ENCODE measurements around the gene DDX59. TPM values are rescaled to one million over a fixed set of nuclear protein-coding genes. Genes with fewer than 3 reads are reported as not detected.

DDX59 gene
- total RNA-seq, 2 experiments from 2014 or later, result 22.5 to 23.8 TPM

GRCh38 chr1:200666309-200666708 lies 3.4 kb downstream of the DDX59 start:
- ATAC-seq (no peak), DNase-seq (no peak)
- Mint-ChIP-seq H3K4me3 (no peak overlapping the region), H3K4me1 (ENCODE audit: low read depth) (peaks cover 53% of the 10 kb centered on the region), H3K27me3 (no peaks in the 10 kb centered on the region), H3K36me3 (ENCODE audit: low read depth) (peaks cover 34% of the 10 kb centered on the region), H3K27ac (no peak overlapping the region), H3K9me3 (no peaks in the 10 kb centered on the region)
- no peak for TF ChIP-seq CTCF (IDR thresholded peaks at IDR 0.05)
- intact Hi-C loops (cut with micrococcal nuclease), result no loop called here
- CTCF ChIA-PET, result no interaction called here
- POLR2A ChIA-PET, result no interaction called here

- DNase-seq (no peak), ATAC-seq (no peak)
- H3K27ac Mint-ChIP-seq, result no peak overlapping the region
- CTCF ChIA-PET, result no interaction called here
- H3K4me3 Mint-ChIP-seq, result no peak overlapping the region
- intact Hi-C loops (cut with micrococcal nuclease), result no loop called here
- no peak for TF ChIP-seq CTCF (IDR thresholded peaks at IDR 0.05)
- H3K4me1 Mint-ChIP-seq (ENCODE audit: low read depth), result peaks cover 50% of the 10 kb centered on the region
- peaks cover 35% of the 10 kb centered on the region for H3K36me3 Mint-ChIP-seq (ENCODE audit: low read depth)
- H3K9me3 Mint-ChIP-seq, result no peaks in the 10 kb centered on the region
- POLR2A ChIA-PET, result no interaction called here
- no peaks in the 10 kb centered on the region for H3K27me3 Mint-ChIP-seq
These were observed 3.8 kb downstream of the DDX59 start for GRCh38 chr1:200665861-200666260.

GRCh38 chr1:200660719-200661118 lies 9.0 kb downstream of the DDX59 start:
- H3K4me3 Mint-ChIP-seq, result no peak overlapping the region
- ChIA-PET POLR2A (interaction anchor here (3.3 kb wide), 1 partner anchor 9 kb away, joined by 14 read pairs; the partner anchor contains the start of gene DDX59), CTCF (interaction anchor here (1.5 to 1.7 kb wide), 2 partner anchors 9 to 12 kb away, joined by 3 to 4 read pairs; partner anchors contain the start of gene DDX59)
- no peak for TF ChIP-seq CTCF (IDR thresholded peaks at IDR 0.05)
- H3K27ac Mint-ChIP-seq, result no peak overlapping the region
- DNase-seq (no peak), ATAC-seq (no peak)
- peaks cover 50% of the 10 kb centered on the region for H3K36me3 Mint-ChIP-seq (ENCODE audit: low read depth)
- intact Hi-C loops (cut with micrococcal nuclease), result no loop called here
- H3K27me3 Mint-ChIP-seq, result no peaks in the 10 kb centered on the region
- peaks cover 38% of the 10 kb centered on the region for H3K4me1 Mint-ChIP-seq (ENCODE audit: low read depth)
- H3K9me3 Mint-ChIP-seq, result no peaks in the 10 kb centered on the region

GRCh38 chr1:200659269-200659668 lies 10.4 kb downstream of the DDX59 start:
- ATAC-seq, result no peak
- Mint-ChIP-seq H3K9me3 (no peaks in the 10 kb centered on the region), H3K27ac (peak overlapping the region; percentile 15), H3K4me3 (no peak overlapping the region), H3K27me3 (no peaks in the 10 kb centered on the region), H3K36me3 (ENCODE audit: low read depth) (peaks cover 51% of the 10 kb centered on the region), H3K4me1 (ENCODE audit: low read depth) (peaks cover 41% of the 10 kb centered on the region)
- ChIA-PET POLR2A (interaction anchor here (3.3 kb wide), 1 partner anchor 10 kb away, joined by 14 read pairs; the partner anchor contains the start of gene DDX59), CTCF (interaction anchor here (1.1 to 1.6 kb wide), 3 partner anchors 10 to 37 kb away, joined by 3 to 8 read pairs (median 5); partner anchors contain the start of gene DDX59)
- TF ChIP-seq CTCF (IDR thresholded peaks at IDR 0.05), result no peak
- no peak for DNase-seq
- intact Hi-C loops (cut with micrococcal nuclease), result no loop called here

- Mint-ChIP-seq H3K27ac (no peak overlapping the region), H3K9me3 (no peaks in the 10 kb centered on the region), H3K4me3 (no peak overlapping the region), H3K27me3 (no peaks in the 10 kb centered on the region), H3K36me3 (ENCODE audit: low read depth) (peaks cover 50% of the 10 kb centered on the region), H3K4me1 (ENCODE audit: low read depth) (peaks cover 40% of the 10 kb centered on the region)
- intact Hi-C loops (cut with micrococcal nuclease), result no loop called here
- no peak for TF ChIP-seq CTCF (IDR thresholded peaks at IDR 0.05)
- DNase-seq (no peak), ATAC-seq (no peak)
- POLR2A ChIA-PET, result interaction anchor here (3.3 kb wide), 1 partner anchor 11 kb away, joined by 14 read pairs; the partner anchor contains the start of gene DDX59
- CTCF ChIA-PET, result interaction anchor here (1.1 to 1.6 kb wide), 2 partner anchors 11 to 36 kb away, joined by 5 to 8 read pairs; partner anchors contain the start of gene DDX59
These were observed 11.5 kb downstream of the DDX59 start for GRCh38 chr1:200658037-200658818.

All from activated CD8-positive, alpha-beta T cell treated with anti-CD3 and anti-CD28 coated beads for 36 hours (primary cell).